ENCODE results near the gene IFI30.

Gene IFI30

GRCh38 chr19:18214779-18215433 lies 41.3 kb downstream of the IFI30 start:
- no peak overlapping the region for H3K4me3 ChIP-seq (ENCODE audit: control insufficient read depth, low read depth, low read length)
- DNase-seq (ENCODE audit: low read depth), result peak; percentile 67
- TF ChIP-seq, protein P1, sequence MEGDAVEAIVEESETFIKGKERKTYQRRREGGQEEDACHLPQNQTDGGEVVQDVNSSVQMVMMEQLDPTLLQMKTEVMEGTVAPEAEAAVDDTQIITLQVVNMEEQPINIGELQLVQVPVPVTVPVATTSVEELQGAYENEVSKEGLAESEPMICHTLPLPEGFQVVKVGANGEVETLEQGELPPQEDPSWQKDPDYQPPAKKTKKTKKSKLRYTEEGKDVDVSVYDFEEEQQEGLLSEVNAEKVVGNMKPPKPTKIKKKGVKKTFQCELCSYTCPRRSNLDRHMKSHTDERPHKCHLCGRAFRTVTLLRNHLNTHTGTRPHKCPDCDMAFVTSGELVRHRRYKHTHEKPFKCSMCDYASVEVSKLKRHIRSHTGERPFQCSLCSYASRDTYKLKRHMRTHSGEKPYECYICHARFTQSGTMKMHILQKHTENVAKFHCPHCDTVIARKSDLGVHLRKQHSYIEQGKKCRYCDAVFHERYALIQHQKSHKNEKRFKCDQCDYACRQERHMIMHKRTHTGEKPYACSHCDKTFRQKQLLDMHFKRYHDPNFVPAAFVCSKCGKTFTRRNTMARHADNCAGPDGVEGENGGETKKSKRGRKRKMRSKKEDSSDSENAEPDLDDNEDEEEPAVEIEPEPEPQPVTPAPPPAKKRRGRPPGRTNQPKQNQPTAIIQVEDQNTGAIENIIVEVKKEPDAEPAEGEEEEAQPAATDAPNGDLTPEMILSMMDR (conservative IDR thresholded peaks at IDR 0.05; ENCODE audit: control insufficient read depth, insufficient read depth, low read depth, low read length), result no peak

- no peak overlapping the region for H3K4me3 ChIP-seq (ENCODE audit: control insufficient read depth, low read depth, low read length)
- TF ChIP-seq, protein P1 (conservative IDR thresholded peaks at IDR 0.05; ENCODE audit: control insufficient read depth, insufficient read depth, low read depth, low read length), result no peak
- DNase-seq (ENCODE audit: low read depth), result no peak
These were observed 43.2 kb downstream of the IFI30 start for GRCh38 chr19:18216789-18217188.

DNA sequence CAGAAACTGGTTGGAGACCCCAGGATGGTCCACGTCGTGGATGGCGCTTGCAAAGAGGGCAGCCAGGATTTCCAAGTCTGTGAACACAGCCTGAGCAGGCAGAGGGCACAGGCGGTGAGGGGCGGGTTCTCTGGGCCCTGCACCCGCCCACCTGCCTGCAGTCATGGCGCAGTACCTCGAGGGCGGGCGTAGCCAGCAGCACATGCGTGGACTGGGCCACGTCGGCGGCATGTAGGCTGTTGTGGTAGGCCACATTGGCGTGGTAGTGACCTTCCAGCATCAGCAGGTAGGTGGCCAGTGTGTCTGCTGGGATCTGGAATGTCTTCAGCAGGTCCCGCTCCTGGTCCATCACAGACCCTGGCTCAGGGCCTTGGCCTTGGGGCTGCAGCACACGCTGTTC lies 44.5 kb downstream of the IFI30 start:
- DNase-seq (ENCODE audit: low read depth), result no peak
- TF ChIP-seq, protein P1 (conservative IDR thresholded peaks at IDR 0.05; ENCODE audit: control insufficient read depth, insufficient read depth, low read depth, low read length), result no peak
- no peak overlapping the region for H3K4me3 ChIP-seq (ENCODE audit: control insufficient read depth, low read depth, low read length)

GRCh38 chr19:18218600-18218999 lies 45.0 kb downstream of the IFI30 start:
- DNase-seq (ENCODE audit: low read depth), result no peak
- TF ChIP-seq, protein P1 (conservative IDR thresholded peaks at IDR 0.05; ENCODE audit: control insufficient read depth, insufficient read depth, low read depth, low read length), result no peak
- H3K4me3 ChIP-seq (ENCODE audit: control insufficient read depth, low read depth, low read length), result no peak overlapping the region

DNA sequence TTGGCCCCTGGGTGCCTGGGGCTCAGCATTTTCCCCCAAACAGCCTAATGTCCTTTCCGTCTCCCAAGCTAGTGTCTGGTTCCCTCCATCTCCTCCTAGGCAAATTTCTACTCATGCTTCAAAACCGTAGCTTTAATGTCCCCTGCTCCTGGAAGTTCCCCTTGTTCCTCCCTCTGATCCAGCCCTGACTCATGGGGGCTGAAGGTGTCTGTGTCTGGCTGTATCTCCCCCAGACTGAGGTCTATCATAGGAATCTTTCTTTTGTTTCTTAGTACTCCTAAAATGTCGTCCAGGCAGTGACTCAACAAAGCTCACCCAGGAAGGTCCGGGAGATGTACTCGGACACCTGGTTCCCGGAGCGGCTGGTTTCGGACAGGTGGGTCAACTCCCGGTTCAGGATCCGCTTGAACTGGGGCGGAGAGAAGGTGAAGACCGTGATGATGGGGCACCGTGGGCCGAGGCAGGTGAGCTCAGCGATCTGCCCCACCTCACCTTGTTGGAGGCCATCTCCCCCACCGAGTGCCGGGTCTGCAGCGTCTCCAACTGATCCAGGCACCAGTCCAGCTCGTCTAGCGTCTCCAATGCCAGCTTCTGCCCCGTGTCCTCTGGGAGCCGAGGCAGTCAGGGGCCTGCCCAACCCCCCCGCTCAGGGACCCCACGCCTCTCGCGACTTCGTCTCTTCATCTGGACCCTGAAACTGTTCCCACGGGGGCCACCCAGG lies 46.5 kb downstream of the IFI30 start:
- TF ChIP-seq, protein P1 (conservative IDR thresholded peaks at IDR 0.05; ENCODE audit: control insufficient read depth, insufficient read depth, low read depth, low read length), result no peak
- DNase-seq (ENCODE audit: low read depth), result no peak
- H3K4me3 ChIP-seq (ENCODE audit: control insufficient read depth, low read depth, low read length), result no peak overlapping the region

- TF ChIP-seq, protein P1 (conservative IDR thresholded peaks at IDR 0.05; ENCODE audit: control insufficient read depth, insufficient read depth, low read depth, low read length), result no peak
- no peak overlapping the region for H3K4me3 ChIP-seq (ENCODE audit: control insufficient read depth, low read depth, low read length)
- no peak for DNase-seq (ENCODE audit: low read depth)
These were observed 47.1 kb downstream of the IFI30 start for GRCh38 chr19:18220632-18221275.
